Natural killer cell treated with Interleukin-12 subunit alpha and Interleukin-12 subunit beta and Interleukin-15 and Interleukin-18, amount 100 ng/mL, for 72 hours (primary cell): ENCODE data around the gene LCN15. TPM values are rescaled to one million over a fixed set of nuclear protein-coding genes. Genes with fewer than 3 reads are reported as not detected.

Experiments
- ATAC-seq, 2 donors: fragments of 150-1000 bp; cut with Tn5 transposase in 1 of 2; sonication (Bioruptor Pico), chemical (Tn5 transposase) in 1 of 2; 2 replicates each; pipeline ENCODE4 v1.10.0; 2021
- DNase-seq: peaks from one replicate; pipeline ENCODE4 v3.0.0; 2022; ENCODE audit warnings: low spot score
- H3K27ac Mint-ChIP-seq, 2 donors: 1 replicate in 1 of 2; 2 replicates in 1 of 2; pipeline ENCODE4 v1.8.0; 2022; ENCODE audit warnings: mixed read lengths in 2 of 2, mild to moderate bottlenecking in 1 of 2, moderate library complexity in 1 of 2
- H3K27me3 Mint-ChIP-seq, 2 donors: 1 replicate in 1 of 2; 2 replicates in 1 of 2; pipeline ENCODE4 v1.8.0; 2022; ENCODE audit warnings: mixed read lengths in 2 of 2
- H3K36me3 Mint-ChIP-seq: one replicate; pipeline ENCODE4 v1.8.0; 2022; ENCODE audit warnings: mixed read lengths
- H3K4me1 Mint-ChIP-seq, 2 donors: 1 replicate in 1 of 2; 2 replicates in 1 of 2; pipeline ENCODE4 v1.8.0; 2022; ENCODE audit warnings: low read depth in 2 of 2, mixed read lengths in 2 of 2, mild to moderate bottlenecking in 1 of 2
- H3K4me3 Mint-ChIP-seq: one replicate; pipeline ENCODE4 v1.8.0; 2022; ENCODE audit warnings: mixed read lengths
- H3K9me3 Mint-ChIP-seq: 2 replicates; pipeline ENCODE4 v1.8.0; 2022; ENCODE audit warnings: mixed read lengths
- total RNA-seq, 2 donors: library from RNA; stranded (reverse); gene quantifications; one replicate each; pipeline ENCODE4 v1.2.3, GENCODE V29; 2022

The LCN15 gene
- total RNA-seq, 2 donors from 2014 or later, result not detected

GRCh38 chr9:136740971-136741882, 23.1 kb downstream of the LCN15 start:
- Mint-ChIP-seq H3K9me3 (no peaks in the 10 kb centered on the region), H3K36me3 (no peaks in the 10 kb centered on the region), H3K27ac (no peak overlapping the region), H3K27me3 (peaks cover 0 to 2% of the 10 kb centered on the region in 2 donors), H3K4me1 (no peaks in the 10 kb centered on the region), H3K4me3 (no peak overlapping the region)
- no peak for DNase-seq
- ATAC-seq, result no peak

GRCh38 chr9:136740491-136740890, 23.8 kb downstream of the LCN15 start:
- ATAC-seq (no peak), DNase-seq (no peak)
- Mint-ChIP-seq H3K4me3 (no peak overlapping the region), H3K4me1 (no peaks in the 10 kb centered on the region), H3K36me3 (no peaks in the 10 kb centered on the region), H3K27me3 (peaks cover 0 to 2% of the 10 kb centered on the region in 2 donors), H3K9me3 (no peaks in the 10 kb centered on the region), H3K27ac (no peak overlapping the region)

DNA sequence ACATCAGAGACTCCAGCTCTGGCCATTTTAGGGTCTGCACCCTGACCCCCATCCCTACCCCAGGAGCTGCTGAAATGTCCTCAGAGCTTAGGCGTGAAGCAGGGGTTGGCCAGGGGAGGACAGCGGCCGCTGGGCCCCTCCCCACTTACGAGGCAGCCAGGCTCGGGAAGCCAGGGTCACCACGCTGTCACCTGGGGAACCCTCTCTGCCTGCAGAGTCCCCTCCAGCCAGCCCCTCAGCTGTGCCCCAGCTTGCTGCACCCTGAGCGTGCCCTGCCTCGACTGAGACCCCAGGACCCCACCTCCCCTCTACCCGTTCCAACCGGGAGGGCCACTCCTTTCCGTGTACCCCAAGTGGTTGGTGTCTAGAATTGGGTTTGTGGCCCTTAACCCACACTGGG, 24.2 kb downstream of the LCN15 start:
- ATAC-seq, result no peak
- no peaks in the 10 kb centered on the region for H3K36me3 Mint-ChIP-seq
- H3K4me1 Mint-ChIP-seq, result no peaks in the 10 kb centered on the region
- H3K4me3 Mint-ChIP-seq, result no peak overlapping the region
- H3K27ac Mint-ChIP-seq, result no peak overlapping the region
- H3K9me3 Mint-ChIP-seq, result no peaks in the 10 kb centered on the region
- H3K27me3 Mint-ChIP-seq, result peaks cover 0 to 2% of the 10 kb centered on the region in 2 donors
- DNase-seq, result no peak

GRCh38 chr9:136739509-136739908, 24.8 kb downstream of the LCN15 start:
- no peaks in the 10 kb centered on the region for H3K36me3 Mint-ChIP-seq
- no peaks in the 10 kb centered on the region for H3K4me1 Mint-ChIP-seq
- H3K27me3 Mint-ChIP-seq, result peaks cover 0 to 2% of the 10 kb centered on the region in 2 donors
- no peak for ATAC-seq
- no peak overlapping the region for H3K27ac Mint-ChIP-seq
- no peak overlapping the region for H3K4me3 Mint-ChIP-seq
- DNase-seq, result no peak
- H3K9me3 Mint-ChIP-seq, result no peaks in the 10 kb centered on the region

DNA sequence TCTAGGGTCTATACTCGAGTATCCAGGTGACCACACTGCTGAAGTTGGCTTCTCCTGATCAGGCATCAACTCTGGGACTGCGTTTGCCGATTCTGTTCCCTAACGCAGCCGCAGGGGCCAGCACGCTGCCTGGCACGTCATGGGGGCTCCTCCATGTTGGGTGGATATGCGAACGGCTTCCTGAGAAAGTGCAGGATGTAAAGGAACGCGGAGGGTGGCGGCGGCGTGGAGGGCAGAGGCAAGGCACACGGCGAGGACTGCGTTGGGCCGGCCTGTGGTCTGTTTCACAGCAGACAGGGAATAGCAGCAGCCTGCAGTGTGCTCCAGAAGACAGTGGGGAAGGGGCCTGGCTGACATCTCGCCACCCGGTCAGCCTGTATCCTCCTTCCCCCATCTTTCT, 25.4 kb downstream of the LCN15 start:
- Mint-ChIP-seq H3K27me3 (peaks cover 0 to 2% of the 10 kb centered on the region in 2 donors), H3K36me3 (no peaks in the 10 kb centered on the region), H3K9me3 (no peaks in the 10 kb centered on the region), H3K4me3 (no peak overlapping the region), H3K4me1 (no peaks in the 10 kb centered on the region), H3K27ac (peak overlapping the region in 1 of 2 donors; percentile 29)
- no peak for DNase-seq
- ATAC-seq, result no peak

DNA sequence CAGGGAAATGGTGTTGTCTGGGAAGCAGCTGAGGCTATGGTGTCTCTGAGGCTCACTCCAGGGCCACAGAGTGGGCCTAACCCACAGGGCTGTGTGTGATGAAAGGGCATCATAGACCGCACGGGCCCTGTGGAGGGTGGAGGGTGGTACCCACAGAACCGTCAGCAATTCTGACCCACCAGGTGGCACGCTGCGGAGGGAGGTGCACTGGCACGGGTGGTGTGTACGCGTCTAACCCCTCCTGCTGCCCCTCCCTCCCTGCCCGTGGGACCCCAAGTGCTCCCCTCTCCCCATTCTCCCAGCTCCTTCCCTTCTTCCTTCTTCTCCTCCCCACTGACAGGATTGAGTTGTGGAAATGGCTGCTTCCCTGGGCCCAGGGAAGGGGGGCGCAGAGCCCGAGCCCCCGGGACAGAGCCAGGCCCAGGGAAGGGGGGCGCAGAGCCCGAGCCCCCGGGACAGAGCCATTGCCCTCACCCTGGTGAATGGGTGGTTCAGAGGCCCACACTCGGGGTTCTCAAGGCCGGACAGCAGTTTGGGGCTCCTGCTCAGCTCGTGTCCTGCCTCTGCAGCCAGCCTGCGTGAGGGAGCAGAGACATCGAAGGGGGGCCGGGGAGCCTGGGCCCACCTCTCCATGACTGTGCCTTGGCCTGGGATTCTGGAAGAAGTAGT, 28.4 kb downstream of the LCN15 start:
- ATAC-seq (no peak), DNase-seq (no peak)
- H3K36me3 Mint-ChIP-seq, result no peaks in the 10 kb centered on the region
- no peaks in the 10 kb centered on the region for H3K9me3 Mint-ChIP-seq
- peaks cover 0 to 2% of the 10 kb centered on the region in 2 donors for H3K27me3 Mint-ChIP-seq
- H3K4me1 Mint-ChIP-seq, result no peaks in the 10 kb centered on the region
- no peak overlapping the region for H3K27ac Mint-ChIP-seq
- H3K4me3 Mint-ChIP-seq, result no peak overlapping the region

- DNase-seq, result no peak
- no peak overlapping the region for H3K4me3 Mint-ChIP-seq
- H3K9me3 Mint-ChIP-seq, result no peaks in the 10 kb centered on the region
- H3K36me3 Mint-ChIP-seq, result no peaks in the 10 kb centered on the region
- H3K27ac Mint-ChIP-seq, result no peak overlapping the region
- no peaks in the 10 kb centered on the region for H3K4me1 Mint-ChIP-seq
- H3K27me3 Mint-ChIP-seq, result peaks cover 0 to 2% of the 10 kb centered on the region in 2 donors
- peak; percentile 24 to 42 for ATAC-seq
Observed at GRCh38 chr9:136734837-136735496, 29.4 kb downstream of the LCN15 start.

GRCh38 chr9:136733611-136734010, 30.7 kb downstream of the LCN15 start:
- Mint-ChIP-seq H3K4me1 (no peaks in the 10 kb centered on the region), H3K36me3 (no peaks in the 10 kb centered on the region), H3K4me3 (no peak overlapping the region), H3K27ac (no peak overlapping the region), H3K9me3 (no peaks in the 10 kb centered on the region), H3K27me3 (peaks cover 0 to 2% of the 10 kb centered on the region in 2 donors)
- no peak for ATAC-seq
- no peak for DNase-seq

DNA sequence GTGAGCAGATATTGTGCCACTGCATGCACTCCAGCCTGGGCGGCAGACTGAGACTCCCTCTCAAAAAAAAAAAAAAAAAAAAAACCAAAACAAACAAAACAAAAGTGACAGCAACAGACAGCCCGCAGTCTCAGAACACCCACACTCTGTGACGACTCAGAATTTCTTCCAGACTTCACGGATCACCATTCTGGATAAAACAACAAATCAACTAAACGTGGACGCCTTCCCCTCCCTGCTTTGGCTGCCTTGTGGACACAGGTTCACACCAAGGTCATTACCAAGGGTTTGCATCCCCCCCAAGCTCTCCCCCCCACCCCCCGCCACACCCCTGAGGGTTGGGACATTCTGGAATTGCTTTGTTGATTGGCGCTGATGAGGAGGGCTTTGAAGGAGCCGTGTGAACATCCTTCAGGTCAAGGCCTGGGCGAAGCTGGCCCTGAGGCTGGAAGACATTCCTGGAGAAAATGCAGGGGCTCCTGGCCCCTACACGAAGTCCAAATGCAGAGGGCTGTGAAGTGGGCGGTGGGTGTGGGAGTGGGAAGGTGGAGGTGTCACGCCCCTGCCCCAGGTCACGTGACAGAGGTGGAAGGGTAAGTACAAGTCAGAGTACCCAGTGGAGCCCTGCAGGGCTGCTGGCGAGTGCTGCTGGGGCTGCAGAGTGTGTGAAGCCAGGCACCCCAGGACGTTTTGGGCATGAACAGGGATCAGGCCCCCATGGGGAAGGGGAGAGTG, 31.7 kb downstream of the LCN15 start:
- no peak for ATAC-seq
- Mint-ChIP-seq H3K9me3 (no peaks in the 10 kb centered on the region), H3K27ac (no peak overlapping the region), H3K4me3 (no peak overlapping the region), H3K27me3 (peaks cover 0 to 2% of the 10 kb centered on the region in 2 donors), H3K36me3 (no peaks in the 10 kb centered on the region), H3K4me1 (no peaks in the 10 kb centered on the region)
- DNase-seq, result no peak

DNA sequence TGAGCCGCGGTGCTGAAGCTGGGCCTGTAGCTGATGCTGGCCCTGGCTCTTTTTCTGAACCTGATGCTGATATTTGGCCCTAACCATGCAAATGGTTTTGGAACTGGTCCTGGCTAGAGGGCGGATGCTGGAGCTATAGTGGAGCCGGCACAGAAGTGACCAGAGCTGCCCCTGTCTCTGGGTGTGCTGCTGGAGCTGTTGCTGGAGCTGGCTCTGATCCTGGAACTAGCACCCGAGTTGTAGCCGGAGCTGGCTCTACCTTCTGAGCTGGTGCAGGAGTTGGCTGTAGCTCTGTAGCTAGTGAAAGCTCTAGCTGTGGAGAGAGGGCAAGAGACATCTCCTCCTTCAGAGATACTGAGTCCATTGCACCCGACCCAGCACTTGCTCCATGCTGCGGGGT, 34.4 kb downstream of the LCN15 start:
- H3K27ac Mint-ChIP-seq, result no peak overlapping the region
- ATAC-seq (no peak), DNase-seq (no peak)
- no peaks in the 10 kb centered on the region for H3K9me3 Mint-ChIP-seq
- peaks cover 8% of the 10 kb centered on the region for H3K36me3 Mint-ChIP-seq
- peaks cover 9 to 12% of the 10 kb centered on the region in 2 donors for H3K4me1 Mint-ChIP-seq
- H3K27me3 Mint-ChIP-seq, result peaks cover 0 to 2% of the 10 kb centered on the region in 2 donors
- H3K4me3 Mint-ChIP-seq, result peak overlapping the region; percentile 98

GRCh38 chr9:136729144-136729543, 35.2 kb downstream of the LCN15 start:
- no peaks in the 10 kb centered on the region for H3K9me3 Mint-ChIP-seq
- no peak for DNase-seq
- H3K27ac Mint-ChIP-seq, result no peak overlapping the region
- peaks cover 0 to 2% of the 10 kb centered on the region in 2 donors for H3K27me3 Mint-ChIP-seq
- ATAC-seq, result no peak
- H3K36me3 Mint-ChIP-seq, result peaks cover 8% of the 10 kb centered on the region
- peaks cover 12 to 13% of the 10 kb centered on the region in 2 donors for H3K4me1 Mint-ChIP-seq
- H3K4me3 Mint-ChIP-seq, result peak overlapping the region; percentile 98

DNA sequence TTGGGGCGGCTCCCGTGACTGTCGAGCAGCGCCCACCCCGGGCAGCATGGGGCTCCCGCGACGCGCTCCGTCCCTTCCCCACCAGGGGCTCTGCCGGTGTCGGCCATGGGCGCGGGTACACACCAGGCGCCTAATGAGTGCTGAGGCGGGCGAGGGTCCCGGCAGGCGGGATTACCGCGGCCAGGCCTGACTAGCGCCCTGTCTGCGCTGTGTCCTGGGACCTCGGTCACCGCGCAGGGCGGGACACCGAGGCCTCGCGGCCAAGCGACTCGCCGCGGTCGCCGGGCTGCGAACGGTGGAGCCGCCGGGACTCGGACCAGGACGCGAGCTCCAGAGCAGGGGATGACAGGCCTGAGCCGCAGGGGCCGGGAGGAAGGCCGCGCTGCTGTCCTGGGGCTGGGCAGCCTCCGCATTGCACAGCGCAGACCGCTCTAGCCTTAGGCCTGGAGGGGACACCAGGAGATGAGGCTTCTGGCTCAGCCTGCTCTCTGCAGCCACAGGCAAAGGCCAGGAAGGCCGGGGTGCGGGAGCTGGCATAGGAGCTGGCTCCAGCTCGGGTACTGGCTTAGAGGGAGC, 35.7 kb downstream of the LCN15 start:
- ATAC-seq (peak; percentile 3 to 28), DNase-seq (no peak)
- peaks cover 0 to 2% of the 10 kb centered on the region in 2 donors for H3K27me3 Mint-ChIP-seq
- no peaks in the 10 kb centered on the region for H3K9me3 Mint-ChIP-seq
- peaks cover 12 to 18% of the 10 kb centered on the region in 2 donors for H3K4me1 Mint-ChIP-seq
- peak overlapping the region; percentile 98 for H3K4me3 Mint-ChIP-seq
- no peak overlapping the region for H3K27ac Mint-ChIP-seq
- peaks cover 8% of the 10 kb centered on the region for H3K36me3 Mint-ChIP-seq

DNA sequence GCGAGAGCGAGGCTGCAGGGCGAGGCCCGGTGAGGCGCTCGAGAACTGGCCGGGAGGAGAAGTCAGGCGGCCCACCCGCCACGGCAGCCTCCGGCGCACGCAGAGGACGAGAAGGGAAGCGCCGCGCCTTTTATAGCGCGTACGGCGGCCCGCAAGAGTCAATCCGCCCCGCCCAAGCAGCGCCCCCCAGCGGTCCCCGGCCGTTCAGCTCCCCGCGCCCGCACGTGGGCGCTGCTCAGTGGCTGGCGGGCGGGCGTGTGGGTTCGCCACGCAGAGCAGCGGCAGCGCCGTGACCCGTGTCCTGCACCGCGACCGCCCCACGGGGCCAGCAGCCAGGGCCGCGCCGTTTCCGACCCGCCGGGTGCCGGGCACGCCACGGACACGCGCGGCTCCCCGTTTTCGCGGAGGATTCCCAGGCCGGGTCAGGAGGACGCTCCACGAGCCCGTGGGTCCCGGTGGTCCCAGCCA, 36.2 kb downstream of the LCN15 start:
- peak; percentile 83 to 89 for ATAC-seq
- H3K27ac Mint-ChIP-seq, result peak overlapping the region in 1 of 2 donors; percentile 88
- peak; percentile 91 for DNase-seq

More for the DNA sequence above, 36.2 kb downstream of the LCN15 start:
- Mint-ChIP-seq H3K36me3 (peaks cover 8% of the 10 kb centered on the region), H3K4me1 (peaks cover 12 to 18% of the 10 kb centered on the region in 2 donors), H3K27me3 (peaks cover 0 to 2% of the 10 kb centered on the region in 2 donors), H3K4me3 (peak overlapping the region; percentile 98), H3K9me3 (no peaks in the 10 kb centered on the region)
